GM23338 (cell line): Measurements from ENCODE around the gene ARHGAP32. TPM values are rescaled to one million over a fixed set of nuclear protein-coding genes. Genes with fewer than 3 reads are reported as not detected.

Experiments
- ATAC-seq: fragments of 200-7000 bp; cut with Tn5 transposase; 3 replicates; pipeline ENCODE4 v1.9.1; 2020
- DNase-seq: peaks from one replicate; pipeline ENCODE4 v3.0.0-alpha.2; 2015; ENCODE audit warnings: low spot score
- H2AFZ ChIP-seq: fragments of 200-600 bp; sonication (generic); 2 replicates; pipeline ENCODE4 v1.8.0; 2016; ENCODE audit warnings: antibody characterized with exemption, mild to moderate bottlenecking, moderate library complexity
- H3F3A ChIP-seq: fragments of 200-600 bp; sonication (generic); replicated peaks from 2 replicates; pipeline ENCODE4 v1.8.0; 2017; ENCODE audit warnings: antibody characterized with exemption, mixed run types, low read depth
- H3K27ac ChIP-seq: fragments of 200-600 bp; sonication (generic); 2 replicates; pipeline ENCODE4 v1.6.1; 2016; ENCODE audit warnings: low read depth
- H3K27me3 ChIP-seq: fragments of 200-600 bp; sonication (generic); 2 replicates; pipeline ENCODE4 v1.8.0; 2016; ENCODE audit warnings: mild to moderate bottlenecking, mixed run types, moderate library complexity; ENCODE audit not compliant: insufficient read depth
- H3K36me3 ChIP-seq: fragments of 200-600 bp; sonication (generic); 2 replicates; pipeline ENCODE4 v1.8.0; 2016; ENCODE audit warnings: mild to moderate bottlenecking; ENCODE audit not compliant: insufficient read depth
- H3K4me1 ChIP-seq: fragments of 200-600 bp; sonication (generic); 2 replicates; pipeline ENCODE4 v1.8.0; 2016; ENCODE audit warnings: mild to moderate bottlenecking, moderate library complexity; ENCODE audit not compliant: insufficient read depth
- H3K4me2 ChIP-seq: fragments of 200-600 bp; sonication (generic); 2 replicates; pipeline ENCODE4 v1.7.1; 2017; ENCODE audit warnings: mixed run types
- H3K4me3 ChIP-seq: fragments of 200-600 bp; sonication (generic); 2 replicates; pipeline ENCODE4 v1.6.1; 2016; ENCODE audit warnings: mixed run types
- H3K79me2 ChIP-seq: fragments of 200-600 bp; sonication (generic); replicated peaks from 2 replicates; pipeline ENCODE4 v1.8.0; 2017; ENCODE audit warnings: mild to moderate bottlenecking; ENCODE audit not compliant: insufficient read depth
- H3K9me2 ChIP-seq: fragments of 200-600 bp; sonication (generic); 2 replicates; pipeline ENCODE4 v1.8.0; 2017; ENCODE audit not compliant: insufficient read depth
- H4K20me1 ChIP-seq: fragments of 200-600 bp; sonication (generic); replicated peaks from 2 replicates; pipeline ENCODE4 v1.8.0; 2017; ENCODE audit warnings: mild to moderate bottlenecking; ENCODE audit not compliant: insufficient read depth
- H3K27ac Mint-ChIP-seq: 2 replicates; pipeline ENCODE4 v1.8.0; 2020; ENCODE audit warnings: inconsistent platforms, mild to moderate bottlenecking, moderate library complexity, mixed read lengths
- H3K27me3 Mint-ChIP-seq: 3 replicates; pipeline ENCODE4 v1.8.0; 2022; ENCODE audit warnings: low read depth, mild to moderate bottlenecking, moderate library complexity, mixed read lengths, inconsistent platforms; ENCODE audit not compliant: insufficient read depth, poor library complexity
- H3K36me3 Mint-ChIP-seq: 3 replicates; pipeline ENCODE4 v1.8.0; 2021; ENCODE audit warnings: low read depth, mild to moderate bottlenecking, inconsistent platforms, moderate library complexity, mixed read lengths
- H3K4me1 Mint-ChIP-seq: 3 replicates; pipeline ENCODE4 v1.8.0; 2020; ENCODE audit warnings: mild to moderate bottlenecking, inconsistent platforms, mixed read lengths
- H3K4me3 Mint-ChIP-seq: 3 replicates; pipeline ENCODE4 v1.8.0; 2021; ENCODE audit warnings: moderate library complexity, mild to moderate bottlenecking, inconsistent platforms, mixed read lengths
- H3K9me3 Mint-ChIP-seq: 3 replicates; pipeline ENCODE4 v1.8.0; 2020; ENCODE audit warnings: moderate library complexity, mild to moderate bottlenecking, inconsistent platforms, mixed read lengths
- CREB1 ChIP-seq: fragments of 250-450 bp; sonication (Bioruptor Pico); IDR thresholded peaks from 2 replicates; pipeline ENCODE4 v1.5.0; 2020; ENCODE audit warnings: low read depth, mild to moderate bottlenecking, moderate library complexity
- JUNB ChIP-seq: IDR thresholded peaks from one replicate; pipeline ENCODE4 v1.6.1; 2016; ENCODE audit warnings: antibody characterized with exemption; ENCODE audit not compliant: unreplicated experiment
- POLR2AphosphoS5 ChIP-seq: IDR thresholded peaks from 2 replicates; pipeline ENCODE4 v1.6.1; 2016; ENCODE audit warnings: antibody characterized with exemption, low read depth
- STAT1 ChIP-seq: IDR thresholded peaks from one replicate; pipeline ENCODE4 v1.6.1; 2016; ENCODE audit warnings: antibody characterized with exemption; ENCODE audit not compliant: unreplicated experiment
- ZNF114 ChIP-seq: fragments of 250-450 bp; sonication (Bioruptor Pico); IDR thresholded peaks from 2 replicates; pipeline ENCODE4 v1.5.0; 2020; ENCODE audit warnings: mild to moderate bottlenecking, moderate library complexity
- ZNF331 ChIP-seq: fragments of 250-450 bp; sonication (Bioruptor Pico); IDR thresholded peaks from 2 replicates; pipeline ENCODE4 v1.5.0; 2020; ENCODE audit warnings: low read depth, mild to moderate bottlenecking, moderate library complexity
- polyA plus RNA-seq: library from polyadenylated mRNA; unstranded; fragments of >200 nt; fragmentation: Nextera tagmentation; extraction: Ambion mirVana; gene quantifications from 2 replicates; pipeline ENCODE4 v1.2.1, GENCODE V29; 2016
- total RNA-seq: library from RNA; depleted of rRNA; stranded (reverse); fragments of >200 nt; shearing (Covaris generic); gene quantifications from 2 replicates; pipeline ENCODE4 v1.2.3, GENCODE V29; 2014
- TF ChIP-seq, protein P1 (sequence below): fragments of 250-450 bp; sonication (Bioruptor Pico); IDR thresholded peaks from 2 replicates; pipeline ENCODE4 v1.5.0; 2020; ENCODE audit warnings: mild to moderate bottlenecking, moderate library complexity
- TF ChIP-seq, protein P2 (sequence below), 2 experiments: fragments of 200-600 bp in 1 of 2; sonication (generic) in 1 of 2; conservative IDR thresholded peaks; 2 replicates each; pipeline versions ENCODE4 v1.5.1 to v1.6.1; 2016 to 2017; ENCODE audit warnings: antibody characterized with exemption in 2 of 2, low read depth in 2 of 2, mild to moderate bottlenecking in 2 of 2, moderate library complexity in 1 of 2

The ARHGAP32 gene
- total and polyA plus RNA-seq, 2 experiments from 2014 or later, result 3.9 to 17.2 TPM

DNA sequence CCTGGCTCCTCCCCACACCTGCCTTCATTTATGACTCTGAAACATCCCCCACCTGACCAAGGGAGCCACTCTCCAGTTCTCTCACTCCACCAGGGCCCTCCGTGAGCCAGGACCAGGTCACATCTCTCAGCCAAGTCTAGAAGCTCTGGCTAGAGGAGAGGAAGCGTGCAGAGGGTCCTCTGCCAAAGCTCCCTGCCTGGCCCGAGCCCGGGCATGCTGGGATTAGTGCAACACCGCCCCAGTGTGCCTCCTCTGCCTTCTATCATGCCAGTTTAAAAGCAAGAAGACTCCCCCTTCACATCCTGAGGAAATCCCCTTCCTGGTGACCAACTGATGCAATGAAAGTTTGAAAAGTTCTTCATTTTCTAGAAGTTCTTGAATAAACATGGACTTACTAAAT is 272.9 kb downstream of the ARHGAP32 start (continued):
- TF ChIP-seq, protein P1, sequence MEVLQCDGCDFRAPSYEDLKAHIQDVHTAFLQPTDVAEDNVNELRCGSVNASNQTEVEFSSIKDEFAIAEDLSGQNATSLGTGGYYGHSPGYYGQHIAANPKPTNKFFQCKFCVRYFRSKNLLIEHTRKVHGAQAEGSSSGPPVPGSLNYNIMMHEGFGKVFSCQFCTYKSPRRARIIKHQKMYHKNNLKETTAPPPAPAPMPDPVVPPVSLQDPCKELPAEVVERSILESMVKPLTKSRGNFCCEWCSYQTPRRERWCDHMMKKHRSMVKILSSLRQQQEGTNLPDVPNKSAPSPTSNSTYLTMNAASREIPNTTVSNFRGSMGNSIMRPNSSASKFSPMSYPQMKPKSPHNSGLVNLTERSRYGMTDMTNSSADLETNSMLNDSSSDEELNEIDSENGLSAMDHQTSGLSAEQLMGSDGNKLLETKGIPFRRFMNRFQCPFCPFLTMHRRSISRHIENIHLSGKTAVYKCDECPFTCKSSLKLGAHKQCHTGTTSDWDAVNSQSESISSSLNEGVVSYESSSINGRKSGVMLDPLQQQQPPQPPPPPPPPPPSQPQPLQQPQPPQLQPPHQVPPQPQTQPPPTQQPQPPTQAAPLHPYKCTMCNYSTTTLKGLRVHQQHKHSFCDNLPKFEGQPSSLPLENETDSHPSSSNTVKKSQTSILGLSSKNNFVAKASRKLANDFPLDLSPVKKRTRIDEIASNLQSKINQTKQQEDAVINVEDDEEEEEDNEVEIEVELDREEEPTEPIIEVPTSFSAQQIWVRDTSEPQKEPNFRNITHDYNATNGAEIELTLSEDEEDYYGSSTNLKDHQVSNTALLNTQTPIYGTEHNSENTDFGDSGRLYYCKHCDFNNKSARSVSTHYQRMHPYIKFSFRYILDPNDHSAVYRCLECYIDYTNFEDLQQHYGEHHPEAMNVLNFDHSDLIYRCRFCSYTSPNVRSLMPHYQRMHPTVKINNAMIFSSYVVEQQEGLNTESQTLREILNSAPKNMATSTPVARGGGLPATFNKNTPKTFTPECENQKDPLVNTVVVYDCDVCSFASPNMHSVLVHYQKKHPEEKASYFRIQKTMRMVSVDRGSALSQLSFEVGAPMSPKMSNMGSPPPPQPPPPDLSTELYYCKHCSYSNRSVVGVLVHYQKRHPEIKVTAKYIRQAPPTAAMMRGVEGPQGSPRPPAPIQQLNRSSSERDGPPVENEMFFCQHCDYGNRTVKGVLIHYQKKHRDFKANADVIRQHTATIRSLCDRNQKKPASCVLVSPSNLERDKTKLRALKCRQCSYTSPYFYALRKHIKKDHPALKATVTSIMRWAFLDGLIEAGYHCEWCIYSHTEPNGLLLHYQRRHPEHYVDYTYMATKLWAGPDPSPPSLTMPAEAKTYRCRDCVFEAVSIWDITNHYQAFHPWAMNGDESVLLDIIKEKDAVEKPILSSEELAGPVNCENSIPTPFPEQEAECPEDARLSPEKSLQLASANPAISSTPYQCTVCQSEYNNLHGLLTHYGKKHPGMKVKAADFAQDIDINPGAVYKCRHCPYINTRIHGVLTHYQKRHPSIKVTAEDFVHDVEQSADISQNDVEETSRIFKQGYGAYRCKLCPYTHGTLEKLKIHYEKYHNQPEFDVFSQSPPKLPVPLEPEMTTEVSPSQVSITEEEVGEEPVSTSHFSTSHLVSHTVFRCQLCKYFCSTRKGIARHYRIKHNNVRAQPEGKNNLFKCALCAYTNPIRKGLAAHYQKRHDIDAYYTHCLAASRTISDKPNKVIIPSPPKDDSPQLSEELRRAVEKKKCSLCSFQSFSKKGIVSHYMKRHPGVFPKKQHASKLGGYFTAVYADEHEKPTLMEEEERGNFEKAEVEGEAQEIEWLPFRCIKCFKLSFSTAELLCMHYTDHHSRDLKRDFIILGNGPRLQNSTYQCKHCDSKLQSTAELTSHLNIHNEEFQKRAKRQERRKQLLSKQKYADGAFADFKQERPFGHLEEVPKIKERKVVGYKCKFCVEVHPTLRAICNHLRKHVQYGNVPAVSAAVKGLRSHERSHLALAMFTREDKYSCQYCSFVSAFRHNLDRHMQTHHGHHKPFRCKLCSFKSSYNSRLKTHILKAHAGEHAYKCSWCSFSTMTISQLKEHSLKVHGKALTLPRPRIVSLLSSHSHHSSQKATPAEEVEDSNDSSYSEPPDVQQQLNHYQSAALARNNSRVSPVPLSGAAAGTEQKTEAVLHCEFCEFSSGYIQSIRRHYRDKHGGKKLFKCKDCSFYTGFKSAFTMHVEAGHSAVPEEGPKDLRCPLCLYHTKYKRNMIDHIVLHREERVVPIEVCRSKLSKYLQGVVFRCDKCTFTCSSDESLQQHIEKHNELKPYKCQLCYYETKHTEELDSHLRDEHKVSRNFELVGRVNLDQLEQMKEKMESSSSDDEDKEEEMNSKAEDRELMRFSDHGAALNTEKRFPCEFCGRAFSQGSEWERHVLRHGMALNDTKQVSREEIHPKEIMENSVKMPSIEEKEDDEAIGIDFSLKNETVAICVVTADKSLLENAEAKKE (CRISPR knock-in tag), result no peak
- no peak for TF ChIP-seq STAT1

DNA sequence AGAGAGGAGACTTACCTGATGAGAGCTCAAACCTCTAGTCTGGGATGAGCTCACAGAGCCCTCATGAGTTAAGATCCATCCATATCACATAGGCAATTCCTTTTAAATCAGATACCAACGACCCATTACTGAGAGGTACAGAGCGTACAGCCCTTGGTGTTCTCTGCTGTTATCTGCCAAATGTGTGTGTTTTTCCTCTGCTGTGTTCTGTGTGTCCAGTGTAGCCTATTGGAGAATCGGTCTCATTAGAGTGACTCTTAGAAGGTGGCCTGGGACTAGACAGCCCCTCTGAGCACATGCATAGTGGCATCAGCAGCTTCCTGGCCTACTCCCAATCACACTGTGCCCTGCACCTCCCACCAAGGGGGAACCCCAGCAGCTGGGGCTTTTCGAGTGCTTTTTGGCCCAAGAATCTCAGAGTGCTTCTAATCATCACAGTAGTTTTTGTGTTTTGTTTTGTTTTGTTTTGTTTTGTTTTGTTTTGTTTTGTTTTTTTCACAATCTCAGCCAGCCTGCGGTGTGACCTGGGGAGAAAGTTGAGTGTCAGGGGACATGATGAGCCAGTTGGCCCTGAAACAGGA is 274.9 kb downstream of the ARHGAP32 start:
- H2AFZ ChIP-seq, result no peak overlapping the region
- Mint-ChIP-seq H3K4me3 (no peak overlapping the region), H3K27ac (no peak overlapping the region; the same call in 1 of the 2 replicates), H3K9me3 (no peaks in the 10 kb centered on the region; the same call in 1 of the 3 replicates), H3K27me3 (peaks cover 8% of the 10 kb centered on the region), H3K36me3 (no peaks in the 10 kb centered on the region; the same call in 2 of the 3 replicates), H3K4me1 (no peaks in the 10 kb centered on the region; the same call in 2 of the 3 replicates)
- H3K27ac ChIP-seq, result no peak overlapping the region
- H3K4me2 ChIP-seq, result no peak overlapping the region
- no peak for TF ChIP-seq ZNF114 (CRISPR knock-in tag)
- TF ChIP-seq POLR2AphosphoS5, result no peak
- no peak for TF ChIP-seq JUNB
- TF ChIP-seq, protein P1 (CRISPR knock-in tag), result no peak
- TF ChIP-seq, protein P2, sequence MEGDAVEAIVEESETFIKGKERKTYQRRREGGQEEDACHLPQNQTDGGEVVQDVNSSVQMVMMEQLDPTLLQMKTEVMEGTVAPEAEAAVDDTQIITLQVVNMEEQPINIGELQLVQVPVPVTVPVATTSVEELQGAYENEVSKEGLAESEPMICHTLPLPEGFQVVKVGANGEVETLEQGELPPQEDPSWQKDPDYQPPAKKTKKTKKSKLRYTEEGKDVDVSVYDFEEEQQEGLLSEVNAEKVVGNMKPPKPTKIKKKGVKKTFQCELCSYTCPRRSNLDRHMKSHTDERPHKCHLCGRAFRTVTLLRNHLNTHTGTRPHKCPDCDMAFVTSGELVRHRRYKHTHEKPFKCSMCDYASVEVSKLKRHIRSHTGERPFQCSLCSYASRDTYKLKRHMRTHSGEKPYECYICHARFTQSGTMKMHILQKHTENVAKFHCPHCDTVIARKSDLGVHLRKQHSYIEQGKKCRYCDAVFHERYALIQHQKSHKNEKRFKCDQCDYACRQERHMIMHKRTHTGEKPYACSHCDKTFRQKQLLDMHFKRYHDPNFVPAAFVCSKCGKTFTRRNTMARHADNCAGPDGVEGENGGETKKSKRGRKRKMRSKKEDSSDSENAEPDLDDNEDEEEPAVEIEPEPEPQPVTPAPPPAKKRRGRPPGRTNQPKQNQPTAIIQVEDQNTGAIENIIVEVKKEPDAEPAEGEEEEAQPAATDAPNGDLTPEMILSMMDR (conservative IDR thresholded peaks at IDR 0.05; ENCODE audit: low read depth in 2 of 2), result no peak
- no peak for TF ChIP-seq CREB1 (CRISPR knock-in tag)
- TF ChIP-seq ZNF331 (CRISPR knock-in tag), result no peak
- no peak overlapping the region for H3K4me3 ChIP-seq
- no peaks in the 10 kb centered on the region for H3K27me3 ChIP-seq
- no peaks in the 10 kb centered on the region for H3K4me1 ChIP-seq
- H4K20me1 ChIP-seq, result no peaks in the 10 kb centered on the region
- H3F3A ChIP-seq, result no peaks in the 10 kb centered on the region
- no peaks in the 10 kb centered on the region for H3K79me2 ChIP-seq
- H3K36me3 ChIP-seq, result no peaks in the 10 kb centered on the region
- DNase-seq (no peak), ATAC-seq (no peak)
- no peaks in the 10 kb centered on the region for H3K9me2 ChIP-seq
